ENCODE results near the gene SHOX. TPM values are rescaled to one million over a fixed set of nuclear protein-coding genes. Genes with fewer than 3 reads are reported as not detected.
"Not testable (repeated sequence)": the region's sequence is repeated elsewhere in the genome, so short reads cannot be mapped to it uniquely, and the experiment has no call there.

The SHOX gene
- total RNA-seq, 1 donor from 2014 or later, result not detected

DNA sequence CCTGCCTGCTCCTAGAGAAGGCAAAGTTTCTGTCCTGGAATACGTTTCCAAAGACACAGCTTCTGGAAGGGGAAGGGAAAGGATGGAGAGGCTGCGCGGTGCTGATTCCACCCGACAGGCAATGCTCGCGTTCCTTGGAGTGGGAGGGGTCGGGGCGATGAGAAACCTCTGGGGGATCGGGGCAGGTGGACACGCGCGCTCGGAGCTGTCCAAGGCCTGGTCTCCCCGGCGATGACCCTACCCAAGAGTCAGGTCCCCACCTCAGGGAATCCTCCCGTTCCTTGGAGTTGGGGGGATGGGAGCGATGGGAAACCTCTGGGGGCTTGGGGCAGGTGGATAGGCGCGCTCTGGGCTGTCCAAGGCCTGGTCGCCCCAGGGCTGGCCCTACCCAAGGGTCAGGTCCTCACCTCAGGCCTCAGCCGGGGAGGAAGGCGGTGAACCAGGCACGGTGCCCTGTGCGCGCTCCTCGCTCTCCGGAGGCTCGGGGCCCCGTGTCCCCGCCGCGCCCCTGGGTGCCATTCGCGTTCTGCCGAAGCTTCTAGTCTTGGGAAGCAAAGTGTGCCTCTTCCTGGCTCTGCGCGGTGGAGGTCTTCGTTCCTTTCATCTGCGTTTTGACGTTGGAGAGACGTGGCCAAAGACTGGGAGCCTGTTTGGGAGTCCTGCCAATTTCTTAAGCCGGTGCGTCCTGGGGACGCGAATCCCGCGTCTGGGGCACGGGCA, 10.6 kb upstream of the SHOX start:
- ATAC-seq (no peak), DNase-seq (ENCODE audit: missing footprints) (no peak)
- intact Hi-C loops (cut with DNase I), result no loop called here

DNA sequence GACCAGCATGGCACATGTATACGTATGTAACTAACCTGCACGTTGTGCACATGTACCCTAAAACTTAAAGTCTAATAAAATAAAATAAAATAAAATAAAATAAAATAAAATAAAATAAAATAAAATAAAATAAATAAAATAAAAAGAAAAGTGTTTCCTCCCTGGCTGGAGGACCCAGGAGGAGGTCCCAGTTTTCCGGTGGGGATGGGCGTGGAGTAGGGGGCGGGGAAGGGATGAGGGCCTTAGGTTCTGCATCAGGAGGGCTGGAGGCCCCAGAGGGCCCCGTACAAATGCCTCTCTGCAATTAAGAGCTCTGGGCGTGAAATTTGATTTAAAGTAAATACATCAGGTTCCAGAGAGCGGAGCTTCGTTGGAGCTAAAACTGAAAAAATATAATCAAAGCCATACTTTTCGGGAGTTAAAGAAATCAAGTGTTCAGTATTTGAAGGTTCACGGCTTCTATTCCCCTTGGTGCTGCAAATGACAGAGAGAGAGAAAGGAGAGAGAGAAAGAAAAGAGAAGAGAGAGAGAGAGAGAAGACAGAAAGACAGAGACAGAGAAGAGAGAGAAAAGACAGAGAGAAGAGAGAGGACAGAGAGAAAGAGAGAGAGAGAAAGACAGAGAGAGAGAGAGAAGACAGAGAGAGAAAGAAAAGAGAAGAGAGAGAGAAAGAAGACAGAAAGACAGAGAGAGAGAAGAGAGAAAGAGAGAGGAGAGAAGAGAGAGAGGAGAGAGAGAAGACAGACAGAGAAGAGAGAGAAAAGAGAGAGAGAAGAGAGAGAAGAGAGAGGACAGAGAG, 8.7 kb upstream of the SHOX start:
- DNase-seq (ENCODE audit: missing footprints) (no peak), ATAC-seq (no peak)
- intact Hi-C loops (cut with DNase I), result no loop called here

DNA sequence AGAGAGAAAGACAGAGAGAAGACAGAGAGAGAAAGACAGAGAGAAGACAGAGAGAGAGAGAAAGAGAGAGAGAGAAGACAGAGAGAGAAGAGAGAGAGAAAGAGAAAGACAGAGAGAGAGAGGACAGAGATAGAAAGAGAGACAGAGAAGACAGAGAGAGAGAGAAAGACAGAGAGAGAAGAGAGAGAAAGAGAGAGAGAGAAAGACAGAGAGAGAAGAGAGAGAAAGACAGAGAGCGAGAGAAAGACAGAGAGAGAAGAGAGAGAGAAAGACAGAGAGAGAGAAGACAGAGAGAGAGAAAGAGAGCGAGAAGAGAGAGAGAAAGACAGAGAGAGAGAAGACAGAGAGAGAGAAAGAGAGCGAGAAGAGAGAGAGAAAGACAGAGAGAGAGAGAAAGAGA, 7.8 kb upstream of the SHOX start:
- ATAC-seq; DNase-seq (ENCODE audit: missing footprints); intact Hi-C loops (cut with DNase I): not testable (repeated sequence)

DNA sequence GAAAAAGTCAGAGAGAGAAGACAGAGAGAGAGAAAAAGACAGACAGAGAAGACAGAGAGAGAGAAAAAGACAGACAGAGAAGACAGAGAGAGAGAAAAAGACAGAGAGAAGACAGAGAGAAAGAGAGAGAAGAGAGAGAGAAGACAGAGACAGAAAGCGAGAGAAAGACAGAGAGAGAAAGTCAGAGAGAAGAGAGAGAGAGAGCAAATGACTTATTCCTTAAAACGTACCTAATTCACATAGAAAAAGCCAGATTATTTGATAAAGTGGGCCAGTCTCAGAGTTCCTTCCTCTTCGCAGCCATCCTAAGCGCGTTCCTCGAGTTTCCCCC, 7.4 kb upstream of the SHOX start:
- intact Hi-C loops (cut with DNase I), result no loop called here
- DNase-seq (ENCODE audit: missing footprints) (no peak), ATAC-seq (no peak)

DNA sequence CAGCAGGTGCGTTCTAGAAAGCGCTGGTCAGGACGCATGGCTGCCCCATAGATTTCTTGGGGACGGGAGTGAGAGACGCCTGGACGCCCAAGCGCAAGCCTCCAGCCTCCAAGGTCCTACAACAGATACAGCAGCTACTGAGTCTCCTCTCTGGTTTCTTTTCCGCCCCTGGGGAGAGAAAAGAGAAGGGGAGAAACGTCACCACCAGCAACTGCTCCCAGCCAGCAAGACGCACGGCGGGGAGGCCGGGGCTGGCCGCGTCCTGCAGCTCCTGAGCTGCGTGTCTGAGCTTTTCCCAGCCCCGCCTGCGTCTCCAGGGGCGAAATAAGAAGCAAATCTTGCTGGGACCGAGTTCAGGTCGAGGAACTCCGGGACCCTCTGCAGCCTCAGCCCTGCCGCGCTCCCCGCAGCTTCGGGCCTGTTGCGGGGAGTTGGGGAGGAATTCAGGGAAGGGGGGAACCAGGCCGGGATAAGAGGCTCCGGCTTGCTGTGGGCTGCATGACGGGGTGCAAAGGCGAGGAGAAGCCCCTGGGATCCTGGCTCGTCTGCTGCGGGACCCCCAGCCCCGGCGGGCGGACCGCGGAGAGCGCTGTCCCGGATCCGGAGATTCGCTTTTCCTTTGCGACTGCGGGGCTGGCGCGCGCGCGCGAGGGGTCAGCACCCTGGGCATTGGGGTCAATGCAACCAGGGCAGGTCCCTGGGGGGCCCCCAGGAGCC, 6.8 kb upstream of the SHOX start:
- ATAC-seq, result no peak
- intact Hi-C loops (cut with DNase I), result no loop called here

DNA sequence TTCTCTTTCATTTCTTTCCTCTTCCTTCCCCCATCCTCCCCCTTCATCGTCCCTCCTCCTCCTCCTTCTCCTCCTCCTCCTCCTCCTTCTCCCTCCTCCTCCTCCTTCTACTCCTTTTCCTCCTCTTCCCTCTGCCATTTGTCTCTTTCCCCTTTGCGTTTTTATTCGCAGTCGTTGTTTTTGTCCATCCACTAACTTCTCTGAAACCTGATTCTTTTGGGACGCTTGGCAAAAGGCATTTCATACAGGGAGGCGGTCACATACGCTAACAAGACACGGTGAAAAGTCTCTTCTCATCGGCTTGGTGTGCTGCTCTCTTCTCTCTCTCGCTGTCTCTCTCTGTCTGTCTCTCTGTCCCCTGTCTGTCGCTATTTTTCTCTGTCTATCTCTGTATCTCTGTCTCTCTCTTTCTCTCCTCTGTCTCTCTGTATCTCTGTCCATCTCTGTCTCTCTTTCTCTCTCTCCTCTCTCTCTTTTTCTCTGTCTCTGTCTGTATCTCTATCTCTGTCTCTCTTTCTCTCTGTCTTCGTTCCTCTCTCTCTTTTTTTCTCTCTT, 5.4 kb upstream of the SHOX start:
- DNase-seq (ENCODE audit: missing footprints) (no peak), ATAC-seq (no peak)
- intact Hi-C loops (cut with DNase I), result no loop called here

More for the DNA sequence above, 6.8 kb upstream of the SHOX start:
- DNase-seq (ENCODE audit: missing footprints), result no peak

DNA sequence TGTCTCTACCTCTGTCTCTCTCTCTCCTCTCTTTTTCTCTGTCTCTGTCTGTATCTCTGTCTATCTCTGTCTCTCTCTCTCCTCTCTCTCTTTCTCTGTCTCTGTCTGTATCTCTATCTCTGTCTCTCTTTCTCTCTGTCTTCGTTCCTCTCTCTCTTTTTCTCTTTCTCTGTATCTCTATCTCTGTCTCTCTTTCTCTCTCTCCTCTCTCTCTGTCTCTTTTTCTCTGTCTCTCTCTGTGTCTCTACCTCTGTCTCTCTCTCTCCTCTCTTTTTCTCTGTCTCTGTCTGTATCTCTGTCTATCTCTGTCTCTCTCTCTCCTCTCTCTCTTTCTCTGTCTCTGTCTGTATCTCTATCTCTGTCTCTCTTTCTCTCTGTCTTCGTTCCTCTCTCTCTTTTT, 4.5 kb upstream of the SHOX start:
- intact Hi-C loops (cut with DNase I), result not testable (repeated sequence)

DNA sequence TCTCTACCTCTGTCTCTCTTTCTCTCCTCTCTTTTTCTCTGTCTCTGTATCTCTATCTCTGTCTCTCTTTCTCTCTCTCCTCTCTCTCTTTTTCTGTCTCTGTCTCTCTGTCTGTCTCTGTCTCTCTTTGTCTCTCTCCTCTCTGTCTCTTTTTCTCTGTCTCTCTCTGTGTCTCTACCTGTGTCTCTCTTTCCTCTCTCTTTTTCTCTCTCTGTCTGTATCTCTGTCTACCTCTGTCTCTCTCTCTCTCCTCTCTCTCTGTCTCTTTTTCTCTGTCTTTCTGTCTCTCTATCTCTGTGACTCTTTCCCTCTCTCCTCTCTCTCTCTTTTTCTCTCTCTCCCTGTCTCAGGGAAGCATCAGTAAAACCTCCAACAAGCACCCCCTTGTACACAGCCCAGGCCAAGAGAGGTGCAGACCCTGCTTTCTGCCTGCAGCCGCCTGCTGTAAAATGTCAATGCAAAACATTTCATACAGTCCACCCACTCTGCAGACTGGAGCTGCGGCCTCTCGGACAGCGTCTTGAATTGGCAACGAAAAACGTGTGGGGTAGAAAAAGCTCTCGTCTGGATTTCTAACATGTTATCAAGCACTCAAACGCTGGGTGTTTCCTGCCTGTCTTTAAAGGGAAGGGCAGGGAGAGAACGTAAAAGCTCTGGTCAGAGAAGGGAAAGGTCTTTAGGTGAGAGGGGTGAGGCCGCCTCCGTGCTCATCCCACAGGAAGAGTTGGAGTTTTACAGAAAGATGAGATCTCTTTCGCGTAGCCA, 3.7 kb upstream of the SHOX start:
- ATAC-seq (no peak), DNase-seq (ENCODE audit: missing footprints) (no peak)
- intact Hi-C loops (cut with DNase I), result no loop called here

More for the DNA sequence above, 4.5 kb upstream of the SHOX start:
- not testable (repeated sequence) for ATAC-seq; DNase-seq (ENCODE audit: missing footprints)

DNA sequence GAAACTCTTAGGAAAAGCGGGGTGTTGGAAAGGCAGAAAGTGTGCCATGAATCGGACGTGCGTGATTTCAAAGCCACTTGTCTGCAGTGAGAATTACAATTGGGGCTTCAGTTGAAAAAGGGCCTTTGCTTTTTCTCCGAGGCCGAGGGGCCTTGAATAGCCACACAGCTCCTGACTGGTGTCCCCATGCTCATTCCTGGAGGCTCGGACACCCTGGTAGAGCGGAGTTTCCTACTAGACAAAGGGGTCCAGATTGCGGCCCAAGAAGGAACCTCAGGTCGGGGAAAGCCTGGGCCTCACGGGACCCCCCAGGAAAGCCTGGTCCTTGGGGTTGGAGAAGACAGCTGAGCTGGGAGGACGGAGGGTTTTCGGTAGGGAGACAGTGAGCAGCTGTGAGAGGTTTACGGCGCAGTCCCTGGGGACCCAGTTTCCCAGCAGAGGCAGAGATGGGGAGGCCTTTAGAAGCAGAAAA, 3.0 kb upstream of the SHOX start:
- ATAC-seq (no peak), DNase-seq (ENCODE audit: missing footprints) (no peak)
- intact Hi-C loops (cut with DNase I), result no loop called here

DNA sequence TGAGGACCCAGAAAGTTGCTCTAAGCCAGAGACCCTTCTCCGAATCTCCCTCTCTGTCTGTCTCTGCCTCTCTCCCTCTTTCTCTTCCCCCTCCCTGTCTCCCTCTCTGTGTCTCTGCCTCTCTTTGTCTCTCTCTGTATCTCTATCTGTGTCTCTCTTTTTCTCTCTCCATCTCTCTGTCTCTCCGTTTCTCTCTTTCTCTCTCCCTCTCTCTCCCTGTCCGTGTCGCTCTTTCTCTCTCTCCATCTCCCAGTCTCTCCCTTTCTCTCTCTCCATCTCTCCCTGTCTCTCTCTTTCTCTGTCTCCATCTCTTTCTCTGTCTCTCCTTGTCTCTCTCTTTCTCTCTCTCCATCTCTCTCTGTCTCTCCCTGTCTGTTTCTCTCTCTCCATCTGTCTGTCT, 2.6 kb upstream of the SHOX start:
- DNase-seq (ENCODE audit: missing footprints), result no peak
- no peak for ATAC-seq
- intact Hi-C loops (cut with DNase I), result no loop called here

DNA sequence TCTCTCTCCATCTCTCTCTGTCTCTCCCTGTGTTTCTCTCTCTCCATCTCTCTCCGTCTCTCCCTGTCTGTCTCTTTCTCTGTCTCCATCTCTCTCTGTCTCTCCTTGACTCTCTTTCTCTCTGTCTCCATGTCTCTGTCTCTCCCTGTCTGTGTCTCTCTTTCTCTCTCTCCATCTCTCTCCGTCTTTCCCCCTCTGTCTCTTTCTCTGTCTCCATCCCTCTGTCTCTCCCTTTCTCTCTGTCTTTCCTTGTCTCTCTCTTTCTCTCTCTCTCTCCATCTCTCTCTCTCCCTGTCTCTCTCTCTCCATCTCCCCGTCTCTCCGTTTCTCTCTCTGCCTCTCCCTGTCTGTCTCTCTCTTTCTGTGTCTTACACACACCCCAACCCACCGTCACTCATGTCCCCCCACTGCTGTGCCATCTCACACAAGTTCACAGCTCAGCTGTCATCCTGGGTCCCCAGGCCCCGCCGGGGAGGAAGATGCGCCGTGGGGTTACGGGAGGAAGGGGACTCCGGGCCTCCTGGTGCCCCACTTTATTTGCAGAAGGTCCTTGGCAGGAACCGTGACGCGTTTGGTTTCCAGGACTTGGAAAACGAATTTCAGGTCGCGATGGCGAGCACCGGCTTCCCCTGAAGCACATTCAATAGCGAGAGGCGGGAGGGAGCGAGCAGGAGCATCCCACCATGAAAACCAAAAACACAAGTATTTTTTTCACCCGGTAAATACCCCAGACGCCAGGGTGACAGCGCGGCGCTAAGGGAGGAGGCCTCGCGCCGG, 1.2 kb upstream of the SHOX start:
- intact Hi-C loops (cut with DNase I), result no loop called here
- DNase-seq (ENCODE audit: missing footprints) (no peak), ATAC-seq (no peak)

DNA sequence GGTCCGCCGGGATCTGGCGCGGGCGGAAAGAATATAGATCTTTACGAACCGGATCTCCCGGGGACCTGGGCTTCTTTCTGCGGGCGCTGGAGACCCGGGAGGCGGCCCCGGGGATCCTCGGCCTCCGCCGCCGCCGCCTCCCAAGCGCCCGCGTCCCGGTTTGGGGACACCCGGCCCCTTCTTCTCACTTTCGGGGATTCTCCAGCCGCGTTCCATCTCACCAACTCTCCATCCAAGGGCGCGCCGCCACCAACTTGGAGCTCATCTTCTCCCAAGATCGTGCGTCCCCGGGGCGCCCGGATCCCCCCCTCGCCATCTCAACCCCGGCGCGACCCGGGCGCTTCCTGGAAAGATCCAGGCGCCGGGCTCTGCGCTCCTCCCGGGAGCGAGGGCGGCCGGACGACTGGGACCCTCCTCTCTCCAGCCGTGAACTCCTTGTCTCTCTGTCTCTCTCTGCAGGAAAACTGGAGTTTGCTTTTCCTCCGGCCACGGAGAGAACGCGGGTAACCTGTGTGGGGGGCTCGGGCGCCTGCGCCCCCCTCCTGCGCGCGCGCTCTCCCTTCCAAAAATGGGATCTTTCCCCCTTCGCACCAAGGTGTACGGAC, 482 bp upstream of the SHOX start:
- no peak for DNase-seq (ENCODE audit: missing footprints)
- intact Hi-C loops (cut with DNase I), result no loop called here
- no peak for ATAC-seq

DNA sequence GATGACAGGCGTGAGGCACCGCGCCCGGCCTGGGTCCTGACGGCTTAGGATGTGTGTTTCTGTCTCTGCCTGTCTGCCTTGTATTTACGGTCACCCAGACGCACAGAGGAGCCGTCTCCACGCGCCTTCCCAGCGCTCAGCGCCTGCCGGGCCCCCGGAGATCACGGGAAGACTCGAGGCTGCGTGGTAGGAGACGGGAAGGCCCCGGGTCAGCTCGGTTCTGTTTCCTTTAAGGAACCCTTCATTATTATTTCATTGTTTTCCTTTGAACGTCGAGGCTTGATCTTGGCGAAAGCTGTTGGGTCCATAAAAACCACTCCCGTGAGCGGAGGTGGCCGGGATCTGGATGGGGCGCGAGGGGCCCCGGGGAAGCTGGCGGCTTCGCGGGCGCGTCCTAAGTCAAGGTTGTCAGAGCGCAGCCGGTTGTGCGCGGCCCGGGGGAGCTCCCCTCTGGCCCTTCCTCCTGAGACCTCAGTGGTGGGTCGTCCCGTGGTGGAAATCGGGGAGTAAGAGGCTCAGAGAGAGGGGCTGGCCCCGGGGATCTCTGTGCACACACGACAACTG, 1.3 kb downstream of the SHOX start:
- ATAC-seq, result no peak

DNA sequence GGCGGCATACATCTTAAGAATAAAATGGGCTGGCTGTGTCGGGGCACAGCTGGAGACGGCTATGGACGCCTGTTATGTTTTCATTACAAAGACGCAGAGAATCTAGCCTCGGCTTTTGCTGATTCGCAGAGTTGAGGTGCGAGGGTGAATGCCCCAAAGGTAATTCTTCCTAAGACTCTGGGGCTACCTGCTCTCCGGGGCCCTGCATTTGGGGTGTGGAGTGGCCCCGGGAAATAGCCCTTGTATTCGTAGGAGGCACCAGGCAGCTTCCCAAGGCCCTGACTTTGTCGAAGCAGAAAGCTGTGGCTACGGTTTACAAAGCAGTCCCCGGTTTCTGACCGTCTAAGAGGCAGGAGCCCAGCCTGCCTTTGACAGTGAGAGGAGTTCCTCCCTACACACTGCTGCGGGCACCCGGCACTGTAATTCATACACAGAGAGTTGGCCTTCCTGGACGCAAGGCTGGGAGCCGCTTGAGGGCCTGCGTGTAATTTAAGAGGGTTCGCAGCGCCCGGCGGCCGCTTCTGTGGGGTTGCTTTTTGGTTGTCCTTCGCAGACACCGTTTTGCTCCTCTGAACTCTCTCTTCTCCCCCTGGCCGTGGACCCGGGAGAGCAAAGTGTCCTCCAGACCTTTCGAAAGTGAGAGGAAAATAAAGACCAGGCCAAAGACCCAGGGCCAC, 1.9 kb downstream of the SHOX start:
- intact Hi-C loops (cut with DNase I), result no loop called here
- ATAC-seq, result no peak
- DNase-seq (ENCODE audit: missing footprints), result no peak

More for the DNA sequence above, 1.3 kb downstream of the SHOX start:
- intact Hi-C loops (cut with DNase I), result no loop called here
- no peak for DNase-seq (ENCODE audit: missing footprints)

DNA sequence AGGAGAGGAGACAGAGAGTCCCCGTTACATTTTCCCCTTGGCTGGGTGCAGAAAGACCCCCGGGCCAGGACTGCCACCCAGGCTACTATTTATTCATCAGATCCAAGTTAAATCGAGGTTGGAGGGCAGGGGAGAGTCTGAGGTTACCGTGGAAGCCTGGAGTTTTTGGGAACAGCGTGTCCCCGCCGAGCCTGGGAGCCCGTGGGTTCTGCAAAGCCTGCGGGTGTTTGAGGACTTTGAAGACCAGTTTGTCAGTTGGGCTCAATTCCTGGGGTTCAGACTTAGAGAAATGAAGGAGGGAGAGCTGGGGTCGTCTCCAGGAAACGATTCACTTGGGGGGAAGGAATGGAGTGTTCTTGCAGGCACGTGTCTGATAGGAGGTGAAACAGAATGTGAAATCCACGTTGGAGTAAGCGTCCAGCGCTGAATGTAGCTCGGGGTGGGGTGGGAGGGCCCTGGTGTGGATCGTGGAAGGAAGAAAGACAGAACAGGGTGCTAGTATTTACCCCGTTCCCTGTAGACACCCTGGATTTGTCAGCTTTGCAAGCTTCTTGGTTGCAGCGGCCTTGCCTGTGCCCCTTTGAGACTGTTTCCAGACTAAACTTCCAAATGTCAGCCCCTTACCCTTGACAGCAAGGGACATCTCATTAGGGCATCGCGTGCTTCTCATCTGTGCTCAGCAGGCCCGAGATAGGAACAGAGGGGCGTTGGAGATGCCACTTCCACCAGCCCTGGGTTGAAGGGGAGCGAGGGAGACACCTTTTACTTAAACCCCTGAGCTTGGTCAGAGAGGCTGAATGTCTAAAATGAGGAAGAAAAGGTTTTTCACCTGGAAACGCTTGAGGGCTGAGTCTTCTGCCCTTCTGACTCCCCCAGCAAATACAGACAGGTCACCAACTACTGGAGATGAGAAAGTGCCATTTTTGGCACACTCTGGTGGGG, 2.7 kb downstream of the SHOX start:
- no peak for DNase-seq (ENCODE audit: missing footprints)
- no peak for ATAC-seq
- intact Hi-C loops (cut with DNase I), result no loop called here

All from Right ventricle myocardium inferior (tissue), 1 donor.